Measurements from ENCODE around the gene BCAR3. TPM values are rescaled to one million over a fixed set of nuclear protein-coding genes. Genes with fewer than 3 reads are reported as not detected.

The BCAR3 gene
- total RNA-seq, 2 experiments from 2014 or later, result 0.42 to 0.55 TPM

DNA sequence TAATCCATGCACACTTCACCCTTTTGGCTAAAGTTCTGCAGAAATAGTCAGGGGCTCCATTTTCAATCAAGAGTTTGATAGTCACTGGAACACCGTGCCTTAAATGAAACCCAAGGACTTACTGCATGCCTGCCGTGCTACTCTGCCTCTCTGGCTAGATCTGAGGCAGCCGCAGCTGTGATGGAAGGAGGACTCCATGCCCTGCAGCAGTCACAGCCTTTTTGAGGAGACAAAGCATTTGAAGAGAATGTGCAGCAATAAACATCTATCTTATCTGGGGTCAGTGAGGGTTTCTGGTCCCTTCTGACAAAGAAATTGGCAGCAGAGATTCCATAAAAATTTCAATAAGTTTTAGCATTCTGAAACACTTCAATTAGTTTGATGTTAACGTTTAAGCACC, 78.0 kb downstream of the BCAR3 start:
- Mint-ChIP-seq H3K4me3 (no peak overlapping the region), H3K27me3 (ENCODE audit: low read depth) (peaks cover 17% of the 10 kb centered on the region), H3K27ac (no peak overlapping the region), H3K4me1 (ENCODE audit: low read depth) (peaks cover 19% of the 10 kb centered on the region), H3K36me3 (ENCODE audit: low read depth) (no peaks in the 10 kb centered on the region), H3K9me3 (no peaks in the 10 kb centered on the region)
- no peak for DNase-seq
- intact Hi-C loops (cut with micrococcal nuclease), result no loop called here
- CTCF ChIA-PET, result interaction anchor here (0.7 kb wide), 1 partner anchor 25 kb away, joined by 3 read pairs; no protein-coding TSS in a partner anchor

DNA sequence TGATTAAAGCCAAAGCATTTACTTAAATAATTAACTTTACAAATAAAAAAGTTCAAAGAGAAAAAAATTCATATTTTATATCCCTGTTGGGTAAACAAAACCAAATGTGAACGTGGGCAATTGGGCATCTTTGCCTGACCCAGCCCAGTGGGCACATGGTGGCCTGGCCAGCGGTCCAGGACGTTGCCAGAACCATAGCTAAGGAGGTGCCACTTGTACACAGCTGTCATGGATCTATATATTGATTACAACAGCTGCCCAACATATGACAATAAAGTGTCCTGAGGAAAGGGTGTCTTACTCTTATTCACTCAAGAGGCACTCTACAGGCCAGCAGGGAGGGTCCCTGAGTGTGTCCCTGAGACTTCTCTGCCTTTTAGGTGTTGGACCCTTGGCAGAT, 78.5 kb downstream of the BCAR3 start:
- no peaks in the 10 kb centered on the region for H3K9me3 Mint-ChIP-seq
- peaks cover 17% of the 10 kb centered on the region for H3K27me3 Mint-ChIP-seq (ENCODE audit: low read depth)
- H3K4me3 Mint-ChIP-seq, result no peak overlapping the region
- peaks cover 14% of the 10 kb centered on the region for H3K4me1 Mint-ChIP-seq (ENCODE audit: low read depth)
- intact Hi-C loops (cut with micrococcal nuclease), result no loop called here
- CTCF ChIA-PET, result interaction anchor here (0.7 kb wide), 1 partner anchor 25 kb away, joined by 3 read pairs; no protein-coding TSS in a partner anchor
- no peak overlapping the region for H3K27ac Mint-ChIP-seq
- no peak for DNase-seq
- H3K36me3 Mint-ChIP-seq (ENCODE audit: low read depth), result no peaks in the 10 kb centered on the region

- CTCF ChIA-PET, result no interaction called here
- H3K9me3 Mint-ChIP-seq, result no peaks in the 10 kb centered on the region
- H3K27ac Mint-ChIP-seq, result no peak overlapping the region
- intact Hi-C loops (cut with micrococcal nuclease), result no loop called here
- no peak for DNase-seq
- no peaks in the 10 kb centered on the region for H3K36me3 Mint-ChIP-seq (ENCODE audit: low read depth)
- peaks cover 17% of the 10 kb centered on the region for H3K27me3 Mint-ChIP-seq (ENCODE audit: low read depth)
- peaks cover 5% of the 10 kb centered on the region for H3K4me1 Mint-ChIP-seq (ENCODE audit: low read depth)
- H3K4me3 Mint-ChIP-seq, result no peak overlapping the region
Observed at GRCh38 chr1:93602101-93602500, 79.5 kb downstream of the BCAR3 start.

DNA sequence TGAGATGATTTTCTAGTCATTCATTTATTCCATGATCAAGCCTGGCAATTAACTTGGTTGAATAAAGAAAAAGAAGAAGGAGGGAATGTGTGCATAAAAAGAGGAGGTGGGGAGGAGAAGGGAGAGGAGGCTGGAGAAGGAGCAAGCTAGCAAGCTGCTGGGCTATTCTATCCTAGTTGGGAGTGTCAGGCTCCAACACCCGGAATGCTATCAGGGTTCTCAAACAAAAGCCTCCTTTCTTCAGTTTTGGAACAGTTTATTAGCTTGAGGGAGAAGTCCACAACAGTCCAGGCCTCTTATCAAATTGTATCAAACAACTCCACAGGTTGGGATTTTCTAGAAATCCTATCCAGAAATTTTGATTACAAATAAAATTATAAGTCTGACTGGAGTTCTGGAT, 80.0 kb downstream of the BCAR3 start:
- no peak for DNase-seq
- no peaks in the 10 kb centered on the region for H3K36me3 Mint-ChIP-seq (ENCODE audit: low read depth)
- CTCF ChIA-PET, result no interaction called here
- H3K27ac Mint-ChIP-seq, result no peak overlapping the region
- intact Hi-C loops (cut with micrococcal nuclease), result no loop called here
- peaks cover 13% of the 10 kb centered on the region for H3K27me3 Mint-ChIP-seq (ENCODE audit: low read depth)
- H3K4me1 Mint-ChIP-seq (ENCODE audit: low read depth), result peaks cover 2% of the 10 kb centered on the region
- no peaks in the 10 kb centered on the region for H3K9me3 Mint-ChIP-seq
- no peak overlapping the region for H3K4me3 Mint-ChIP-seq

DNA sequence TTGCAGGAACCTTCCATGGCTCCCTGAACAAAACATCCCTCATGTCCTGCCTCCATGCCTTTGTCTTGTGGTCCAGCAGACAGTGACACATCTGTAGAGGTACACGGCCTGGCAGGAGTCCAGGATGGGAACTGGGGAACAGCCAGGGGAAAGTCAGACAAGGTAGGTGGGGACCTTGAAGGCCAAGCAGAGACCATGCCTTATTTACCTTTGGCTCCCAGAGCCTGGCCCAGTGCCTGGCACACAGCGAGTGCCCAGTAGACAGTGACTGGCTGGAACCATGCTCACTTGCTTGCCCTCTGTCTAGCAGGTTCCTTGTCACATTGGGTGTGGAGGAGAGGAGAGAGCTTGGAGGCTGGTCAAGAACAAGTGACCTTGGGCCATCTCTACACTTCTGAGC, 81.0 kb downstream of the BCAR3 start:
- no peaks in the 10 kb centered on the region for H3K9me3 Mint-ChIP-seq
- intact Hi-C loops (cut with micrococcal nuclease), result no loop called here
- CTCF ChIA-PET, result interaction anchor here (1.0 kb wide), 1 partner anchor 14 kb away, joined by 3 read pairs; no protein-coding TSS in a partner anchor

DNA sequence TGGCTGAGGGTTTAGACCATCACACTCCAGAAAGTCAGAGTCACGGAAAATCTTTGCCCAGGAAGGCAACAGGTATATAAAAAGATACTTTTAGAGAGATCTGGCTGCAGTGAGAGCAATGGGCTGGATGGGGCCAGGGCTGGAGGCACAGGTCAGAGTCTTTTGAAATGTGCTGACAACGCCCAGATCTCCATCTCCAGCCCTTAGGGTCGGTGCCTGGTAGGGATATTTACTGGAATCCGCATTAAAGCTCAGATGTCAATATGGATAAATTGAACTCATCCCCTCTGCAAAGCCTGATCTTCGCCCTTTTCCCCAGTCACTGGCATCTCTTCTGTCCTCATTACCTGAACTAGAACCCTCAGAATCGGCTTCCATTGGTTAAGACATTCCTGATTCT, 82.2 kb downstream of the BCAR3 start:
- H3K36me3 Mint-ChIP-seq (ENCODE audit: low read depth), result no peaks in the 10 kb centered on the region
- no peak overlapping the region for H3K4me3 Mint-ChIP-seq
- no peak overlapping the region for H3K27ac Mint-ChIP-seq
- intact Hi-C loops (cut with micrococcal nuclease), result no loop called here
- no peaks in the 10 kb centered on the region for H3K9me3 Mint-ChIP-seq
- H3K4me1 Mint-ChIP-seq (ENCODE audit: low read depth), result no peaks in the 10 kb centered on the region
- CTCF ChIA-PET, result no interaction called here
- peaks cover 2% of the 10 kb centered on the region for H3K27me3 Mint-ChIP-seq (ENCODE audit: low read depth)
- no peak for DNase-seq

More for the DNA sequence above, 81.0 kb downstream of the BCAR3 start:
- H3K27me3 Mint-ChIP-seq (ENCODE audit: low read depth), result peaks cover 3% of the 10 kb centered on the region
- H3K4me1 Mint-ChIP-seq (ENCODE audit: low read depth), result no peaks in the 10 kb centered on the region
- no peak overlapping the region for H3K4me3 Mint-ChIP-seq
- H3K27ac Mint-ChIP-seq, result no peak overlapping the region
- no peaks in the 10 kb centered on the region for H3K36me3 Mint-ChIP-seq (ENCODE audit: low read depth)
- no peak for DNase-seq

GRCh38 chr1:93598861-93599439, 82.7 kb downstream of the BCAR3 start:
- H3K36me3 Mint-ChIP-seq (ENCODE audit: low read depth), result no peaks in the 10 kb centered on the region
- no peaks in the 10 kb centered on the region for H3K9me3 Mint-ChIP-seq
- CTCF ChIA-PET, result interaction anchor here (0.8 kb wide), 1 partner anchor 9 kb away, joined by 3 read pairs; no protein-coding TSS in a partner anchor
- intact Hi-C loops (cut with micrococcal nuclease), result no loop called here
- peaks cover 2% of the 10 kb centered on the region for H3K27me3 Mint-ChIP-seq (ENCODE audit: low read depth)
- DNase-seq, result no peak
- H3K27ac Mint-ChIP-seq, result no peak overlapping the region
- H3K4me3 Mint-ChIP-seq, result no peak overlapping the region
- no peaks in the 10 kb centered on the region for H3K4me1 Mint-ChIP-seq (ENCODE audit: low read depth)

DNA sequence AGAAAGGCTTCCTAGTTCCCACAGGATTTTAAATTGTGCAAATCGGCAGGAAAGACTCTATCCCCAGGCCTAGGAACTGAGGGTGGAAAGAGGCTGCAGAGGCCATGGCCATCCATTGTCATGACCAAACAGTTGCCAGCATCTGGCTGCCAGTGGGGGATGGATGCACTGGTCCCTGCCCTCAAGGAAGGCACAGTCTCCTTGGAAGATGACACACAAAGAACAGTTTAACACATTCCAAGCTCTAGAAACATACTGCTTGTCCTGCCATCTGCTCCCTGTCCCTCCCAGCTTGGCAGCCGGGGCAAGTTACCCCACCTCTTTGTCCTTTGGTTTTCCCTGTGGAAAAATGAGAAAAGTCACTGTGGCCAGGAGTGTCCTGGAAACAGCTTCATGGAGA, 83.2 kb downstream of the BCAR3 start:
- DNase-seq, result no peak
- Mint-ChIP-seq H3K9me3 (no peaks in the 10 kb centered on the region), H3K27me3 (ENCODE audit: low read depth) (no peaks in the 10 kb centered on the region), H3K36me3 (ENCODE audit: low read depth) (no peaks in the 10 kb centered on the region), H3K4me3 (no peak overlapping the region), H3K4me1 (ENCODE audit: low read depth) (no peaks in the 10 kb centered on the region), H3K27ac (no peak overlapping the region)
- intact Hi-C loops (cut with micrococcal nuclease), result no loop called here
- CTCF ChIA-PET, result interaction anchor here (0.6 to 0.8 kb wide), 2 partner anchors 9 to 131 kb away, joined by 3 to 6 read pairs; no protein-coding TSS in a partner anchor

GRCh38 chr1:93597709-93598108, 83.9 kb downstream of the BCAR3 start:
- no peaks in the 10 kb centered on the region for H3K27me3 Mint-ChIP-seq (ENCODE audit: low read depth)
- no peaks in the 10 kb centered on the region for H3K36me3 Mint-ChIP-seq (ENCODE audit: low read depth)
- no peaks in the 10 kb centered on the region for H3K4me1 Mint-ChIP-seq (ENCODE audit: low read depth)
- CTCF ChIA-PET, result no interaction called here
- H3K27ac Mint-ChIP-seq, result no peak overlapping the region
- DNase-seq, result no peak
- H3K9me3 Mint-ChIP-seq, result no peaks in the 10 kb centered on the region
- intact Hi-C loops (cut with micrococcal nuclease), result no loop called here
- H3K4me3 Mint-ChIP-seq, result no peak overlapping the region

- no peaks in the 10 kb centered on the region for H3K36me3 Mint-ChIP-seq (ENCODE audit: low read depth)
- H3K27ac Mint-ChIP-seq, result no peak overlapping the region
- DNase-seq, result no peak
- intact Hi-C loops (cut with micrococcal nuclease), result no loop called here
- H3K27me3 Mint-ChIP-seq (ENCODE audit: low read depth), result no peaks in the 10 kb centered on the region
- H3K4me1 Mint-ChIP-seq (ENCODE audit: low read depth), result peaks cover 6% of the 10 kb centered on the region
- H3K9me3 Mint-ChIP-seq, result no peaks in the 10 kb centered on the region
- no peak overlapping the region for H3K4me3 Mint-ChIP-seq
- CTCF ChIA-PET, result no interaction called here
Observed at GRCh38 chr1:93596329-93597089, 85.1 kb downstream of the BCAR3 start.

DNA sequence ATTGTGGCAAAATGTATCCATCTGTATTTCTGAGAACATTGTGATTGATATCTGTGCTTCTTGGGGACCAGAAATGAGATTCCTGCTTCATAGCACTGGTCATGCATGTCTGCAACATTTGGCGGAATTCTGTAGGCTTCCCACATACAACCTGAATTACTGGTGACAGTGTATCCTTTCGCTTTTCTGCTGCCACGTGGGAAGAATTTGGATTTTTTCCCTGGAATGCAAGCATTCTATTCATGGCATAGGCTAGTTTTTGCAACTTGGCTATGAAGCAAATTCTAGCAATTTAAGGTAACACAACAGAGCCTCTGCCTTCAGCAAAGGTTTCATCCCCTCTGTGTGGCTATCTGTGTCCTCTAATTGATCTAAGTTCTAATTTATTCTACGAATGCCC, 85.9 kb downstream of the BCAR3 start:
- no peaks in the 10 kb centered on the region for H3K9me3 Mint-ChIP-seq
- CTCF ChIA-PET, result no interaction called here
- no peaks in the 10 kb centered on the region for H3K27me3 Mint-ChIP-seq (ENCODE audit: low read depth)
- intact Hi-C loops (cut with micrococcal nuclease), result no loop called here
- no peak for DNase-seq
- H3K27ac Mint-ChIP-seq, result no peak overlapping the region
- H3K36me3 Mint-ChIP-seq (ENCODE audit: low read depth), result no peaks in the 10 kb centered on the region
- H3K4me1 Mint-ChIP-seq (ENCODE audit: low read depth), result peaks cover 8% of the 10 kb centered on the region
- no peak overlapping the region for H3K4me3 Mint-ChIP-seq

GRCh38 chr1:93595266-93595665, 86.4 kb downstream of the BCAR3 start:
- CTCF ChIA-PET, result no interaction called here
- no peak overlapping the region for H3K27ac Mint-ChIP-seq
- no peaks in the 10 kb centered on the region for H3K9me3 Mint-ChIP-seq
- no peaks in the 10 kb centered on the region for H3K36me3 Mint-ChIP-seq (ENCODE audit: low read depth)
- no peak overlapping the region for H3K4me3 Mint-ChIP-seq
- intact Hi-C loops (cut with micrococcal nuclease), result no loop called here
- DNase-seq, result no peak
- H3K4me1 Mint-ChIP-seq (ENCODE audit: low read depth), result peaks cover 8% of the 10 kb centered on the region
- no peaks in the 10 kb centered on the region for H3K27me3 Mint-ChIP-seq (ENCODE audit: low read depth)

- no peaks in the 10 kb centered on the region for H3K9me3 Mint-ChIP-seq
- H3K4me1 Mint-ChIP-seq (ENCODE audit: low read depth), result peaks cover 8% of the 10 kb centered on the region
- intact Hi-C loops (cut with micrococcal nuclease), result no loop called here
- H3K27ac Mint-ChIP-seq, result no peak overlapping the region
- no peaks in the 10 kb centered on the region for H3K27me3 Mint-ChIP-seq (ENCODE audit: low read depth)
- no peak for DNase-seq
- no peaks in the 10 kb centered on the region for H3K36me3 Mint-ChIP-seq (ENCODE audit: low read depth)
- H3K4me3 Mint-ChIP-seq, result no peak overlapping the region
- CTCF ChIA-PET, result no interaction called here
Observed at GRCh38 chr1:93594603-93594880, 87.1 kb downstream of the BCAR3 start.
